ENCODE results near the gene ADH1A. TPM values are rescaled to one million over a fixed set of nuclear protein-coding genes. Genes with fewer than 3 reads are reported as not detected.

Gene ADH1A
- total RNA-seq, 2 donors from 2014 or later: 0.16 to 0.17 TPM

- no peaks in the 10 kb centered on the region for H3K27me3 ChIP-seq
- H3K4me3 ChIP-seq: no peak overlapping the region
- H3K9me3 ChIP-seq: no peaks in the 10 kb centered on the region
- DNase-seq: no peak
- TF ChIP-seq, protein P1, sequence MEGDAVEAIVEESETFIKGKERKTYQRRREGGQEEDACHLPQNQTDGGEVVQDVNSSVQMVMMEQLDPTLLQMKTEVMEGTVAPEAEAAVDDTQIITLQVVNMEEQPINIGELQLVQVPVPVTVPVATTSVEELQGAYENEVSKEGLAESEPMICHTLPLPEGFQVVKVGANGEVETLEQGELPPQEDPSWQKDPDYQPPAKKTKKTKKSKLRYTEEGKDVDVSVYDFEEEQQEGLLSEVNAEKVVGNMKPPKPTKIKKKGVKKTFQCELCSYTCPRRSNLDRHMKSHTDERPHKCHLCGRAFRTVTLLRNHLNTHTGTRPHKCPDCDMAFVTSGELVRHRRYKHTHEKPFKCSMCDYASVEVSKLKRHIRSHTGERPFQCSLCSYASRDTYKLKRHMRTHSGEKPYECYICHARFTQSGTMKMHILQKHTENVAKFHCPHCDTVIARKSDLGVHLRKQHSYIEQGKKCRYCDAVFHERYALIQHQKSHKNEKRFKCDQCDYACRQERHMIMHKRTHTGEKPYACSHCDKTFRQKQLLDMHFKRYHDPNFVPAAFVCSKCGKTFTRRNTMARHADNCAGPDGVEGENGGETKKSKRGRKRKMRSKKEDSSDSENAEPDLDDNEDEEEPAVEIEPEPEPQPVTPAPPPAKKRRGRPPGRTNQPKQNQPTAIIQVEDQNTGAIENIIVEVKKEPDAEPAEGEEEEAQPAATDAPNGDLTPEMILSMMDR (IDR thresholded peaks at IDR 0.05): no peak
- intact Hi-C loops (cut with DNase I): no loop called here
- no peak overlapping the region for H3K27ac ChIP-seq
- H3K36me3 ChIP-seq: no peaks in the 10 kb centered on the region
- no peak overlapping the region for H3K9ac ChIP-seq (ENCODE audit: low read depth in 2 of 2, low read length in 2 of 2)
- no peaks in the 10 kb centered on the region for H3K4me1 ChIP-seq
Measured at GRCh38 chr4:99281261-99281660, 9.5 kb downstream of the ADH1A start.

GRCh38 chr4:99276417-99276816 is 14.4 kb downstream of the ADH1A start:
- DNase-seq: no peak
- H3K27me3 ChIP-seq: no peaks in the 10 kb centered on the region
- TF ChIP-seq, protein P1 (IDR thresholded peaks at IDR 0.05): no peak
- H3K9me3 ChIP-seq: no peaks in the 10 kb centered on the region
- no peak overlapping the region for H3K4me3 ChIP-seq
- H3K4me1 ChIP-seq: no peaks in the 10 kb centered on the region
- no peak overlapping the region for H3K9ac ChIP-seq (ENCODE audit: low read depth in 2 of 2, low read length in 2 of 2)
- intact Hi-C loops (cut with DNase I): no loop called here
- H3K27ac ChIP-seq: no peak overlapping the region
- no peaks in the 10 kb centered on the region for H3K36me3 ChIP-seq

- no peaks in the 10 kb centered on the region for H3K4me1 ChIP-seq
- H3K9ac ChIP-seq (ENCODE audit: low read depth in 2 of 2, low read length in 2 of 2): no peak overlapping the region
- H3K4me3 ChIP-seq: no peak overlapping the region
- no peaks in the 10 kb centered on the region for H3K36me3 ChIP-seq
- no peaks in the 10 kb centered on the region for H3K9me3 ChIP-seq
- H3K27ac ChIP-seq: no peak overlapping the region
- DNase-seq: no peak
- TF ChIP-seq, protein P1 (IDR thresholded peaks at IDR 0.05): no peak
- intact Hi-C loops (cut with DNase I): no loop called here
- H3K27me3 ChIP-seq: no peaks in the 10 kb centered on the region
Measured at GRCh38 chr4:99275885-99276284, 14.9 kb downstream of the ADH1A start.

GRCh38 chr4:99275050-99275449 is 15.7 kb downstream of the ADH1A start:
- H3K27ac ChIP-seq: no peak overlapping the region
- no peaks in the 10 kb centered on the region for H3K36me3 ChIP-seq
- TF ChIP-seq, protein P1 (IDR thresholded peaks at IDR 0.05): no peak
- no peaks in the 10 kb centered on the region for H3K4me1 ChIP-seq
- H3K9me3 ChIP-seq: no peaks in the 10 kb centered on the region
- H3K9ac ChIP-seq (ENCODE audit: low read depth in 2 of 2, low read length in 2 of 2): no peak overlapping the region
- H3K27me3 ChIP-seq: no peaks in the 10 kb centered on the region
- intact Hi-C loops (cut with DNase I): no loop called here
- DNase-seq: no peak
- H3K4me3 ChIP-seq: no peak overlapping the region

DNA sequence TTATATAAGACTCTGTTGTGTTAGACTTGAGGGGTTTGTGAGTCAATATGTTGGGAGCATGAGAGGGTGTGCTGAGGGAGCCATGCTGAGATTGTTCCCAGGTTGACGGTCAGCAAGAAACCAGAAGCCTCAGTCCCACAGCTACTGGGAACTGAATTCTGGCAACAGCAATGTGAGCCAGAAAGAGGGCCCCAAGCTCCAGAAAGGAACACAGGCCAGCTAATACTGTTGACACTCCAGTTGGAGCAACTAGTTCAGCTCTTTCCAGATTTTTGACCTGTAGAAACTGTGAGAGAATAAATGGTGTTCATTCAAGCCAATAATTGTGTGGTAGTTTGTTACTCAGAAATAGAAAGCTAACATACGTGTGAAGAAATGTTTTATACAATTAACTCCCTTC is 17.1 kb downstream of the ADH1A start:
- intact Hi-C loops (cut with DNase I): no loop called here
- Histone ChIP-seq H3K4me1 (no peaks in the 10 kb centered on the region), H3K27me3 (no peaks in the 10 kb centered on the region), H3K27ac (no peak overlapping the region), H3K9me3 (no peaks in the 10 kb centered on the region), H3K9ac (ENCODE audit: low read depth in 2 of 2, low read length in 2 of 2) (no peak overlapping the region), H3K36me3 (no peaks in the 10 kb centered on the region), H3K4me3 (no peak overlapping the region)
- TF ChIP-seq, protein P1 (IDR thresholded peaks at IDR 0.05): no peak
- DNase-seq: no peak

DNA sequence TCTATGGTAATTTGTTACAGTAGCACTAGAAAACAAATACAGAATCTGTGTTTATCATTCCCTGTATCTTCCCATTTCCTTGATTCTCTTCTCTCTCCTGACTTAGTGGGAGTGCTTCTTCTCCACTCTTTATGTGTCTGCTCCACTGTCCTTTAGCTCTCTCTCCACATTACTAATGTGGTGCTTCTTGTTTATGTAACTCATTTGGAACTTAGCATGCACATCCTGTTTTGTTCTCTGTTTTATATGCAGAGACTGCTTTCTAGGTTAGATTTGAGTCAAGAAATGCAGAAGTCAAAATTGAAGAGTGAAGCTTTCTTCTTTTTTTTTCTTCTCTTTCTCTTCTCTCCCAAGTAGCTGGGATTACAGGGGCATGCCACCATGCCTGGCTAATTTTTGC is 25.9 kb downstream of the ADH1A start:
- intact Hi-C loops (cut with DNase I): no loop called here
- Histone ChIP-seq H3K27me3 (no peaks in the 10 kb centered on the region), H3K4me3 (no peak overlapping the region), H3K36me3 (no peaks in the 10 kb centered on the region), H3K27ac (no peak overlapping the region), H3K9me3 (no peaks in the 10 kb centered on the region), H3K4me1 (no peaks in the 10 kb centered on the region), H3K9ac (ENCODE audit: low read depth in 2 of 2, low read length in 2 of 2) (no peak overlapping the region)
- no peak for DNase-seq
- TF ChIP-seq, protein P1 (IDR thresholded peaks at IDR 0.05): no peak

Data from colonic mucosa (tissue), 4 donors.